K562 (cell line): ENCODE data around the gene EXOC2. TPM values are rescaled to one million over a fixed set of nuclear protein-coding genes. Genes with fewer than 3 reads are reported as not detected.

Experiments used
- ATAC-seq: fragments of 200-7000 bp; cut with Tn5 transposase; 3 replicates; pipeline ENCODE4 v1.9.1; 2020; ENCODE audit warnings: moderate library complexity
- BruUV-seq: library from RNA; stranded (reverse); fragments of 400-500 nt; replicated peaks from 2 replicates; lab custom pipeline; 2021; lab: Mats Ljungman, UMichigan
- CTCF ChIA-PET: fragments of 300-600 bp; formaldehyde crosslinking; extraction: SDS; loops from one replicate; lab custom pipeline; 2021; ENCODE audit warnings: low intra/inter-chr PET ratio; lab: Yijun Ruan, JAX
- POLR2A ChIA-PET: fragments of 300-600, 350-650 bp; sonication (Branson Sonifier 250); formaldehyde crosslinking; extraction: SDS; loops from one replicate; lab custom pipeline; 2021; ENCODE audit warnings: antibody characterized with exemption, inconsistent platforms; lab: Yijun Ruan, JAX
- DNase-seq, 4 experiments: peaks; one replicate each; pipeline versions ENCODE4 v3.0.0 to v3.0.0-alpha.2; 2011 to 2018; ENCODE audit warnings: low spot score in 3 of 4, mixed read lengths in 3 of 4; ENCODE audit errors: extremely low read depth in 1 of 4
- FAIRE-seq: peaks from 2 replicates; lab custom pipeline; 2011; peaks lifted over from hg19 to GRCh38; lab: Jason Lieb, UNC
- H2AFZ ChIP-seq: 2 replicates; pipeline ENCODE4 v1.6.0; 2011; ENCODE audit warnings: low read depth, low read length, control low read depth, inconsistent platforms
- H3K27ac ChIP-seq: fragments of 200-600 bp; 3 replicates; pipeline ENCODE4 v1.8.0; 2011; ENCODE audit warnings: low read depth, mild to moderate bottlenecking, control low read depth, inconsistent platforms, low read length, moderate library complexity, mixed read lengths; ENCODE audit errors: extremely low read depth
- H3K27me3 ChIP-seq, 2 experiments: fragments of 300-600 bp in 1 of 2; 2 replicates in 1 of 2; 3 replicates in 1 of 2; pipeline versions ENCODE4 v1.6.0 to v1.8.0; 2011; ENCODE audit warnings: inconsistent platforms in 2 of 2, low read length in 2 of 2, mild to moderate bottlenecking in 1 of 2, mixed read lengths in 1 of 2, moderate library complexity in 1 of 2; ENCODE audit not compliant: control insufficient read depth in 2 of 2, insufficient read depth in 2 of 2
- H3K36me3 ChIP-seq: fragments of 300-600 bp; 3 replicates; pipeline ENCODE4 v1.8.0; 2011; ENCODE audit warnings: mild to moderate bottlenecking, low read length, inconsistent platforms; ENCODE audit not compliant: control insufficient read depth, insufficient read depth
- H3K4me1 ChIP-seq, 2 experiments: fragments of 200-600 bp in 1 of 2; replicated peaks in 1 of 2; 2 replicates in 1 of 2; 3 replicates in 1 of 2; pipeline versions ENCODE4 v1.5.1 to v1.8.0; 2011; ENCODE audit warnings: inconsistent platforms in 2 of 2, low read length in 2 of 2, mild to moderate bottlenecking in 1 of 2, mixed read lengths in 1 of 2, moderate library complexity in 1 of 2; ENCODE audit not compliant: control insufficient read depth in 2 of 2, insufficient read depth in 2 of 2
- H3K4me2 ChIP-seq: 2 replicates; pipeline ENCODE4 v1.6.1; 2011; ENCODE audit warnings: low read length, control low read depth, inconsistent platforms, mixed read lengths; ENCODE audit not compliant: insufficient read depth
- H3K4me3 ChIP-seq: fragments of 200-600 bp; sonication (generic), shearing (Covaris generic); 2 replicates; pipeline ENCODE4 v1.5.1; 2016; ENCODE audit warnings: control low read depth, inconsistent platforms
- H3K79me2 ChIP-seq: fragments of 200-600 bp; 3 replicates; pipeline ENCODE4 v1.8.0; 2011; ENCODE audit warnings: low read length, inconsistent platforms; ENCODE audit not compliant: control insufficient read depth, insufficient read depth
- H3K9ac ChIP-seq, 2 experiments: 2 replicates each; pipeline versions ENCODE4 v1.6.0 to v1.6.1; 2011; ENCODE audit warnings: low read depth in 2 of 2, low read length in 2 of 2, control low read depth in 1 of 2, inconsistent platforms in 1 of 2, mild to moderate bottlenecking in 1 of 2, mixed read lengths in 1 of 2; ENCODE audit not compliant: insufficient read depth in 1 of 2
- H3K9me1 ChIP-seq: one replicate; pipeline ENCODE4 v1.6.0; 2011; ENCODE audit warnings: inconsistent platforms, mild to moderate bottlenecking, low read length, moderate library complexity; ENCODE audit not compliant: control insufficient read depth, insufficient read depth
- H3K9me3 ChIP-seq: replicated peaks from 2 replicates; pipeline ENCODE4 v1.5.1; 2011; ENCODE audit warnings: low read depth, low read length, inconsistent platforms; ENCODE audit not compliant: control insufficient read depth, insufficient read depth
- H4K20me1 ChIP-seq: replicated peaks from 2 replicates; pipeline ENCODE4 v1.6.1; 2011; ENCODE audit warnings: low read length, inconsistent platforms, mixed read lengths; ENCODE audit not compliant: control insufficient read depth, insufficient read depth
- ATF7 ChIP-seq: fragments of 450-650 bp; IDR thresholded peaks from 2 replicates; pipeline ENCODE4 v1.7.1; 2014; ENCODE audit warnings: mild to moderate bottlenecking, moderate library complexity
- CBX2 ChIP-seq: fragments of 200-600 bp; sonication (generic); IDR thresholded peaks from one replicate; pipeline ENCODE4 v1.6.1; 2012; ENCODE audit warnings: mild to moderate bottlenecking, low read length, inconsistent platforms; ENCODE audit not compliant: insufficient read depth, poor library complexity, severe bottlenecking
- KDM5B ChIP-seq: fragments of 200-600 bp; sonication (generic); IDR thresholded peaks from 2 replicates; pipeline ENCODE4 v1.6.1; 2012; ENCODE audit warnings: low read depth, mild to moderate bottlenecking, moderate library complexity, low read length, control low read depth, inconsistent platforms; ENCODE audit not compliant: insufficient replicate concordance
- MAFK ChIP-seq: IDR thresholded peaks from 2 replicates; pipeline ENCODE4 v1.6.1; 2011; ENCODE audit warnings: low read length, improper control_type of control experiment
- XRCC3 ChIP-seq: fragments of 450-650 bp; IDR thresholded peaks from 2 replicates; pipeline ENCODE4 v1.6.1; 2017; ENCODE audit warnings: mild to moderate bottlenecking, moderate library complexity
- ZNF140 ChIP-seq: fragments of 250-450 bp; sonication (Bioruptor Pico); IDR thresholded peaks from 2 replicates; pipeline ENCODE4 v1.8.0; 2021; ENCODE audit warnings: moderate library complexity, mild to moderate bottlenecking, inconsistent platforms
- WGBS: fragments of 100-300 bp; shearing (Covaris generic); methylation state at CpG from one replicate; pipeline ENCODE4 v1.1.6; 2016; ENCODE audit warnings: low coverage, mixed read lengths; ENCODE audit not compliant: insufficient coverage; ENCODE audit errors: missing lambda C conversion rate; 5-methylcytosine and 5-hydroxymethylcytosine counted together
- in situ Hi-C: fragments of 300-500 bp; cut with MboI; formaldehyde crosslinking; loops from 4 replicates; pipeline ENCODE4 v1.15.0; 2018; ENCODE audit warnings: inconsistent platforms, mixed read lengths
- intact Hi-C: fragments of 100-400 bp; cut with micrococcal nuclease; formaldehyde crosslinking; loops from 2 replicates; pipeline ENCODE4 v1.14.2; 2022
- polyA plus RNA-seq, 8 experiments: library from polyadenylated mRNA; depleted of rRNA in 4 of 8; stranded (reverse) in 5 of 8; unstranded in 3 of 8; fragments of >200 nt; fragmentation: Nextera tagmentation in 2 of 8; fragmentation: Illumina TruSeq in 1 of 8; extraction: Ambion mirVana in 2 of 8; extraction: Trizol in 1 of 8; gene quantifications; 2 replicates each; pipeline versions ENCODE4 v1.2.1 to v1.2.3, GENCODE V29; 2011 to 2014; ENCODE audit warnings: inconsistent platforms in 1 of 8, missing spikeins in 1 of 8
- total RNA-seq, 7 experiments: library from RNA; depleted of rRNA in 6 of 7; stranded (reverse); fragments of >200 nt in 6 of 7; fragmentation: Illumina TruSeq in 2 of 7; extraction: Trizol in 2 of 7; gene quantifications; 2 replicates each; pipeline versions ENCODE4 v1.2.1 to v1.2.3, GENCODE V29; 2011 to 2021; ENCODE audit warnings: low replicate concordance in 1 of 7
- TF ChIP-seq, protein P1 (sequence below): fragments of 250-450 bp; sonication (Bioruptor Pico); IDR thresholded peaks from 2 replicates; pipeline ENCODE4 v1.8.0; 2021; ENCODE audit warnings: moderate library complexity, mild to moderate bottlenecking, inconsistent platforms
- TF ChIP-seq, protein P2 (sequence below): sonication (generic); formaldehyde crosslinking; IDR thresholded peaks from 2 replicates; pipeline ENCODE4 v1.8.0; 2023; ENCODE audit warnings: mild to moderate bottlenecking, missing genetic modification reagents
- TF ChIP-seq, protein P3 (sequence below): fragments of 250-450 bp; sonication (Bioruptor Pico); IDR thresholded peaks from 2 replicates; pipeline ENCODE4 v1.4.0; 2020; ENCODE audit warnings: mild to moderate bottlenecking, moderate library complexity, borderline replicate concordance

EXOC2 gene
- total and polyA plus RNA-seq, 9 of the 15 experiments (the other 6 are each of a cell fraction or from before 2014, with no cell fraction given), result 12.2 to 30.2 (median 24.2) TPM

DNA sequence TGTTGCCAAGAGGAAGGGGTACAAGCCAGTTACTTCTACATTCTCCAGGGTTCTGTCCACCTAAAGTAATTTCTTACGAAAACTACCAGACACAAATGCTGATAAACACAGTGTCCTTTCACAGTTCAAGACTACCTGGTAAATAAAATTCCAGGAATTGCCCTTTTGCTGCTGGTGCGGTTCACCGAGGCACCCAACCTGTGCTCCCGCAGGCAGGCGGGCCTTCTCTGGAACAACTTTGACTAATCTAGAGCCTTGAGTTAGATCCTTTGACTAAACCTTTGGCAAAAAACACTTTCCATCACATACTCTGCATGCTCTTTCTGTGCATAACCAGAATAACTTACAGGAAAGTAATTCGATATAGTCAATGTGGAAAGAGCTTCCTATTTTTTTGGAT, 143.0 kb downstream of the EXOC2 start:
- Histone ChIP-seq H3K79me2 (no peaks in the 10 kb centered on the region), H3K36me3 (peaks cover 6% of the 10 kb centered on the region; the same call in 2 of the 3 replicates), H3K4me3 (no peak overlapping the region), H3K9me3 (no peaks in the 10 kb centered on the region), H3K4me1 (no peaks in the 10 kb centered on the region; a peak in 1 of 5 replicates), H3K27ac (no peak overlapping the region), H3K4me2 (no peak overlapping the region), H3K27me3 (no peaks in the 10 kb centered on the region), H4K20me1 (no peaks in the 10 kb centered on the region), H2AFZ (no peak overlapping the region), H3K9ac (no peak overlapping the region), H3K9me1 (no peaks in the 10 kb centered on the region)
- intact Hi-C loops (loop anchor here (2.0 kb wide), 1 partner anchor 361 kb away; no protein-coding TSS in a partner anchor), in situ Hi-C loops (no loop called here)
- ChIA-PET POLR2A (no interaction called here), CTCF (no interaction called here)
- ATAC-seq (no peak), FAIRE-seq (no peak), DNase-seq (no peak)
- WGBS, result 53% methylated on average over 6 of the region's 6 CpGs
- no TSS peak for BruUV-seq
- TF ChIP-seq, protein P1, sequence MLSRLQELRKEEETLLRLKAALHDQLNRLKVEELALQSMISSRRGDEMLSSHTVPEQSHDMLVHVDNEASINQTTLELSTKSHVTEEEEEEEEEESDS, result no peak
- TF ChIP-seq CBX2, result no peak
- TF ChIP-seq KDM5B, result no peak
- no peak for TF ChIP-seq ATF7
- TF ChIP-seq ZNF140, result no peak
- TF ChIP-seq XRCC3, result no peak
- TF ChIP-seq, protein P2, sequence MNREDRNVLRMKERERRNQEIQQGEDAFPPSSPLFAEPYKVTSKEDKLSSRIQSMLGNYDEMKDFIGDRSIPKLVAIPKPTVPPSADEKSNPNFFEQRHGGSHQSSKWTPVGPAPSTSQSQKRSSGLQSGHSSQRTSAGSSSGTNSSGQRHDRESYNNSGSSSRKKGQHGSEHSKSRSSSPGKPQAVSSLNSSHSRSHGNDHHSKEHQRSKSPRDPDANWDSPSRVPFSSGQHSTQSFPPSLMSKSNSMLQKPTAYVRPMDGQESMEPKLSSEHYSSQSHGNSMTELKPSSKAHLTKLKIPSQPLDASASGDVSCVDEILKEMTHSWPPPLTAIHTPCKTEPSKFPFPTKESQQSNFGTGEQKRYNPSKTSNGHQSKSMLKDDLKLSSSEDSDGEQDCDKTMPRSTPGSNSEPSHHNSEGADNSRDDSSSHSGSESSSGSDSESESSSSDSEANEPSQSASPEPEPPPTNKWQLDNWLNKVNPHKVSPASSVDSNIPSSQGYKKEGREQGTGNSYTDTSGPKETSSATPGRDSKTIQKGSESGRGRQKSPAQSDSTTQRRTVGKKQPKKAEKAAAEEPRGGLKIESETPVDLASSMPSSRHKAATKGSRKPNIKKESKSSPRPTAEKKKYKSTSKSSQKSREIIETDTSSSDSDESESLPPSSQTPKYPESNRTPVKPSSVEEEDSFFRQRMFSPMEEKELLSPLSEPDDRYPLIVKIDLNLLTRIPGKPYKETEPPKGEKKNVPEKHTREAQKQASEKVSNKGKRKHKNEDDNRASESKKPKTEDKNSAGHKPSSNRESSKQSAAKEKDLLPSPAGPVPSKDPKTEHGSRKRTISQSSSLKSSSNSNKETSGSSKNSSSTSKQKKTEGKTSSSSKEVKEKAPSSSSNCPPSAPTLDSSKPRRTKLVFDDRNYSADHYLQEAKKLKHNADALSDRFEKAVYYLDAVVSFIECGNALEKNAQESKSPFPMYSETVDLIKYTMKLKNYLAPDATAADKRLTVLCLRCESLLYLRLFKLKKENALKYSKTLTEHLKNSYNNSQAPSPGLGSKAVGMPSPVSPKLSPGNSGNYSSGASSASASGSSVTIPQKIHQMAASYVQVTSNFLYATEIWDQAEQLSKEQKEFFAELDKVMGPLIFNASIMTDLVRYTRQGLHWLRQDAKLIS (CRISPR knock-in tag), result no peak
- TF ChIP-seq, protein P3, sequence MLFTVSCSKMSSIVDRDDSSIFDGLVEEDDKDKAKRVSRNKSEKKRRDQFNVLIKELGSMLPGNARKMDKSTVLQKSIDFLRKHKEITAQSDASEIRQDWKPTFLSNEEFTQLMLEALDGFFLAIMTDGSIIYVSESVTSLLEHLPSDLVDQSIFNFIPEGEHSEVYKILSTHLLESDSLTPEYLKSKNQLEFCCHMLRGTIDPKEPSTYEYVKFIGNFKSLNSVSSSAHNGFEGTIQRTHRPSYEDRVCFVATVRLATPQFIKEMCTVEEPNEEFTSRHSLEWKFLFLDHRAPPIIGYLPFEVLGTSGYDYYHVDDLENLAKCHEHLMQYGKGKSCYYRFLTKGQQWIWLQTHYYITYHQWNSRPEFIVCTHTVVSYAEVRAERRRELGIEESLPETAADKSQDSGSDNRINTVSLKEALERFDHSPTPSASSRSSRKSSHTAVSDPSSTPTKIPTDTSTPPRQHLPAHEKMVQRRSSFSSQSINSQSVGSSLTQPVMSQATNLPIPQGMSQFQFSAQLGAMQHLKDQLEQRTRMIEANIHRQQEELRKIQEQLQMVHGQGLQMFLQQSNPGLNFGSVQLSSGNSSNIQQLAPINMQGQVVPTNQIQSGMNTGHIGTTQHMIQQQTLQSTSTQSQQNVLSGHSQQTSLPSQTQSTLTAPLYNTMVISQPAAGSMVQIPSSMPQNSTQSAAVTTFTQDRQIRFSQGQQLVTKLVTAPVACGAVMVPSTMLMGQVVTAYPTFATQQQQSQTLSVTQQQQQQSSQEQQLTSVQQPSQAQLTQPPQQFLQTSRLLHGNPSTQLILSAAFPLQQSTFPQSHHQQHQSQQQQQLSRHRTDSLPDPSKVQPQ (CRISPR knock-in tag), result no peak
- no peak for TF ChIP-seq MAFK
